Measurements from ENCODE around the gene ZNF784.
A peak's percentile ranks its signal among the peaks of the same experiment; 100 is the strongest.

ZNF784 gene

DNA sequence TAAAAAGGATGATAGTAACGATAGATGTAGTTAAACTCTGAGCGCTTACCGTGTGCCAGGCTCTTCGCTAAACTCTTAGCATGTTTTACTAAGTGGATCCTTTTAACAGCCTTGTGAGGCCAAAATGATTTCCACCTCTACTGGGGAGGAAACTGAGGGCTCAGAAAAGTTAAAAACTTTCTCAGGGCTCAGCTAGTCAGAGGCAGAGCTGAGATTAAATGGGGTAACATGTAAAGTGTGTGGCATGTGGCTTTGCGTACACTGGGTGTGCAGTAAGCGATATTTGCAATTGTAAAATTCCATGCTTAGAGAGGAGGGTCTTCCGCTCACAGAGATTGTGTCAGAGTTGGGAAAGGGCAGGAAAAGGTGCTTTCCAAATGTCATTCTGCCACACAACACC lies 32.2 kb upstream of the ZNF784 start:
- no peak for DNase-seq

GRCh38 chr19:55655648-55656040 lies 31.3 kb upstream of the ZNF784 start:
- DNase-seq, result no peak

DNA sequence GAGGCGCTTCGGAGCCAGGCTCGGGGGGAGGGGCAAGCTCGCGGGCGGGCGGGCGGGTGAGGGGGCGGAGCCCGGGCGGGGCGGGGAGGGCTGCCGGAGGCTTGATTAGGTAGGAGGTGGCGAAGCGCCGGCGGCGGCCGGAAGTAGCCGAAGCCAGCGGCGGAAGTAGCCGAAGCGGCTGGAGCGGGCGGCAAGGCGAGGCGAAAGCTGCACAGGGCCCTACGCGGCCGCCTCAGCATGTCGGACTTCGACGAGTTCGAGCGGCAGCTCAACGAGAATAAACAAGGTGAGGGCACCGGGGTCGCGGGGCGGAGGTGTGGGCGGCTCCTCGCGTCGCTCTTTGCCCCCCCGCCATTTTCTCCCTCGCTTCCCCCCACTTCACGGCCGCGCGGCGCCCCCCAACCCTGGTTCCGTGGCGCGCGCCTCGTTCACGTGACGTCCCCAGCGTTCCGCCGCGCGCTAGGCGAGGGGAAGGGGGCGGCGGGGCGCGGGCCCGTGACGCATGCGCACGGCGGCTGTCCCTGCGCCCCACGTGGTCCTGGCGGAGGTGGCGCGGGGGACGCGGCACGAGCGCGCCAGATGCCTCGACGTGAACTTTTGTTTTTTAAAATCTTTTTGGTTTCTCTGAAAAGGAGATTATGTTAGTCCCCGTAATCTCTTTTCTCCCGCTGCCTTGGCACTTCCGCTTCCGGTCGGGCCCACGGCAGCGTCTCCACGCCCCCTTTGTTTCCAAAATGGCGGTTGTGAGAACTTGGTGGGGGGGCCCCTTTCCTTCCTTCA lies 30.7 kb upstream of the ZNF784 start, which contains the start of gene U2AF2:
U2AF2 (plus strand) TSS at position 168 of the 780 bp plus-strand sequence; CDS start at position 238, 70 bp downstream.
- peak; percentile 82 to 97 (median 90) for DNase-seq

DNA sequence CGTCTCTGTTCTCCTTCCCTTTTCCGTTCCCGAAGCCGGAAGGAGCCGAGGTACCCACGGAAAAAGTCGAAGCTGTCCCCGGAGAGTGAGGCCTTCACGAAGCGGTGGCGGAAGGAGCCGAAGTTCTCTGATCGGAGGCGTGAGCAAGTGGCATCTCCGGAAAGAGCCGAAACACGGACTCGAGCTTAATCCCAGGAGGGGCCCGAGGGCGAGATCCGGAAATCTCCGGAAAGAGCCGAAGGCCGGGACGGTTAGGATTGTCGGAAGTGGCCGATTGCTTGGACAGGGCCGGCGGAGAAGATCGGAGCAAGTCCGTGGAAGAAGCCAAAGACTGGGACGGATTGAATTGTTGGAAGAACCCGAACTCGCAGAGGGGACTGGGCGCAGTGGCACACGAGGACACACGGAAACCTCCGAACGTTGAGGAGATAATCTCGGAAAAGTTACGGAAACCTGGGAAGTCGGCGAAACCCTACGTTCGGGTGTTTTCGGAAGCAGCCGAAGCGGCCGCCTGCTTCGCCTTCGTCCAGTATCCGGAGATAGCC lies 30.0 kb upstream of the ZNF784 start:
- DNase-seq, result peak; percentile 98 to 100 (median 100)

DNA sequence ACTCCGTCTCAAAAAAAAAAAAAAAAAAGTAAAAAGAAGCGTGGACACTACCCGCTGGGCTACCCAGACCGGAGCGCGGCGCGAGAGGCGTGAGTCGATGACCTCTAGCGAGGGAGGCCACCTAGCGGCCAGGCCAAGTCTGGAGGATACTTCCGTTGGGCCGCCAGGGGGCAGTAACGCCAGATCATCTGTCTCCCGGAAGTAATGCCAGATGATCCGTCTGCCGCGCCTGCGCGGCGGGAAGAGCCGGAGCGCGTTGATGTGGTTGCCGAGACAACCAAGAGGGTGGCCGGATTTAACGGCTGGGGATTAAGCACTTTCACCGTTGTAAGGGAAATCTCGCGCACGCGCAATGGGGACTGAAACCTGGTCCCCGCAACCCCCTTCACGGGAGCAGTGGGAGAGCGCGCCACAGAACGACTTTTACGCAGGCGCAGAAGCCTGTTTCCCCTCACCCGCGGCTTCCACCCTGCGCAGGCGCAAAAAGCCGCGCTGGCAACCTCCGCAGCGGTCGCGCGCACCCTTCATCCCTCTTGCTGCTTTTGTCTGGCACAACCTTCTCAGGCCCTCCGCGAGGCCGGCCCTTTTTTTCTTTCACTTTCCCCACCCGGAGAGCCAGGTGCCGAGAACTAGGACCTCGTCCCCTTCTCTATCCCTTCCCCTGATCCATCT lies 29.4 kb upstream of the ZNF784 start:
- DNase-seq, result peak; percentile 99 to 100 (median 100)

DNA sequence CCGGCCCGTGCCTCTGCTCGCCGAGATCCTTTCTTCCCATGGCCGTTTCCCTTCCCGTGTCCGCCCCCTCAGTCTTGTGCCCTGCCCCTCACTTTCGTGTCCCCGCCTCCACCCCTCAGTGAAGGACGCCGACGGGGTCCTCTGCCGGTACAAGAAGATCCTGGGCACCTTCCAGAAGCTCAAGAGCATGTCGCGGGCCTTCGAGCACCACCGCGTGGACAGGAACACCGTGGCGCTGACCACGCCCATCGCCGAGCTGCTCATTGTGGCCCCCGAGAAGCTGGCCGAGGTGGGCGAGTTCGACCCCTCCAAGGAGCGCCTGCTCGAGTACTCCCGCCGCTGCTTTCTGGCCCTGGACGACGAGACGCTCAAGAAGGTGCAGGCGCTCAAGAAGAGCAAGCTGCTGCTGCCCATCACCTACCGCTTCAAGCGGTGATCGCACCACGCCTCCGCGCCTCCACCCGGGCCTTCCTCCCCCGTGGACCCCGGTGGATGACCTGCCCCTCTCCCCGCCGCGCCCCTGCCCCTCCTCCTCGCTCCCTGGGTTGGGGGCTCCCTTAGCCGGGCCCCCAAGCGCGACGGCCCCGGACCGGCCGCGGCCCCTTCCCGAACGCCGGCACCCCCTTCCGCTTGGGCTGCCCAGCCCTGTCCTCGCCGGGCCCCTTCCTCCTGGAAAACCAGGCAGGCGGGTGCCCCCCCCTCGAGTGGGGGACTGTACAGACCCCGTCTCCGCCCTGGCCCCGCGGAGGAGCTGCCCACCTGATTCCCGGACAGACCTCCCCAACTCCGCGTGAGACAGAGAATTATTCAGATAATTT lies 28.2 kb upstream of the ZNF784 start:
- no peak for DNase-seq

GRCh38 chr19:55651236-55651635 lies 26.9 kb upstream of the ZNF784 start:
- no peak for DNase-seq

- DNase-seq, result no peak
These were observed 26.4 kb upstream of the ZNF784 start for GRCh38 chr19:55650602-55651230.

DNA sequence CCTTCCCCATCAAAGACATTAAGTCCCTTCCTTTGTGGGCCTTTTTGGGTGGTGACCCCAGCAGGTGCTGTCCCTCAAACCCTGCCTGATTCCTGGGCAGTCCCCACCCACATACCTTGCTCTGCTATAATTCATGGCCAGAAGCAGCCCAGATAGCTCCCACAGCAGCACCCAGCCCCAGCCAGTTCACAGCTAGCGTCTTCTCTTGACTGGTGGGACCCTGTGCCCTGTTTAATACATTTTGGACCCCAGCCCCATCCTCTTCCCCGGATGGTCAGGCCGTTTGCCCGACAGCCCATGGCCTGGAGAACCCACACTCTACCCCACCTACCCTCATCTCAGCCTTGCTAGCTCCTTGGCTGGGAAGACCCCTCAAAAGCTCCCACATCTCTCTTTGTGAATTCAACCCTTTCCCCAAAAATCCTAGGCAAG lies 25.8 kb upstream of the ZNF784 start:
- DNase-seq, result no peak

DNA sequence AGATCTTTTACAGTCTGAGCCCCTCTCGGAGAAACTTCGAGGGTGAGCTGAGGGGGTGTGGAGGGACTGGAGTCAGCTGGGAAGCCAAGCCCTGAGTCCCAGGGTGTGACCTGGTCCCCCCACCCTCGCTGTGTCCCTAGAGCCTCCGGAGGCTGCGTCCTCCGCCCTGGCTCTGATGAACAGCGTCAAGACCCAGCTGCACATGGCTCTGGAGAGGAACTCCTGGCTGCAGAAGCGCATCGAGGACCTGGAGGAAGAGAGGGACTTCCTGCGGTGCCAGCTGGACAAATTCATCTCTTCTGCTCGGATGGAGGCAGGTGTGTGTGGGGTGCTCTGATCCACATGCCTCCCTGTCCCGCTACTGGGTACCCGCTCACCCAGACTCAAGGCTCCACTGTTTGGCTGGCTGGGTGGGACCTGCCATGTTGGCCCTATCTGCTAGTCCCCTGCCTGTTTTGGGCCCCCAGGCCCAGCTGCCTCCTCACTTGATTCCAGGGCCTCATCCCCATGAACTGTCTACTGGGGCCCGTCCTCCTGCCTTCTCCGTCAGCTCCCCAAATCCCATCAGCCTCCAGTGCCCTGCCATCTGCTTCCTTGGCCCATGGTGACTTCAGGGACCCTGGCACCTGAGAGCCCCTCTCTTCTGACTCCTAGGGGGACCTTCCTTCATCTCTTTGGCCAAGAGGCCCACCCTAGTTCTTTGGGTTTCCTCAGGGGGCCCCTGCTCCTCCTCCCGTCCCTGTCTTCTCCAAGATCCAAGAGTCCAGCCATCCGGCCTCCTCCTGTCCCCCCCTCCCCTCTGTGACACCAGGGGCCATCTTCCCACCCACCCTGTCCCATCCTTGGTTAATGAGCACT lies 25.1 kb upstream of the ZNF784 start:
- no peak for DNase-seq

- DNase-seq, result no peak
These were observed 24.4 kb upstream of the ZNF784 start for GRCh38 chr19:55648585-55649267.

- peak; percentile 27 to 72 (median 57) for DNase-seq
These were observed 23.6 kb upstream of the ZNF784 start, which contains the start of gene CCDC106 for GRCh38 chr19:55647732-55648584. TSS of gene CCDC106 (plus strand) at chr19:55648212. CDS start at chr19:55649047, 835 bp downstream.

DNA sequence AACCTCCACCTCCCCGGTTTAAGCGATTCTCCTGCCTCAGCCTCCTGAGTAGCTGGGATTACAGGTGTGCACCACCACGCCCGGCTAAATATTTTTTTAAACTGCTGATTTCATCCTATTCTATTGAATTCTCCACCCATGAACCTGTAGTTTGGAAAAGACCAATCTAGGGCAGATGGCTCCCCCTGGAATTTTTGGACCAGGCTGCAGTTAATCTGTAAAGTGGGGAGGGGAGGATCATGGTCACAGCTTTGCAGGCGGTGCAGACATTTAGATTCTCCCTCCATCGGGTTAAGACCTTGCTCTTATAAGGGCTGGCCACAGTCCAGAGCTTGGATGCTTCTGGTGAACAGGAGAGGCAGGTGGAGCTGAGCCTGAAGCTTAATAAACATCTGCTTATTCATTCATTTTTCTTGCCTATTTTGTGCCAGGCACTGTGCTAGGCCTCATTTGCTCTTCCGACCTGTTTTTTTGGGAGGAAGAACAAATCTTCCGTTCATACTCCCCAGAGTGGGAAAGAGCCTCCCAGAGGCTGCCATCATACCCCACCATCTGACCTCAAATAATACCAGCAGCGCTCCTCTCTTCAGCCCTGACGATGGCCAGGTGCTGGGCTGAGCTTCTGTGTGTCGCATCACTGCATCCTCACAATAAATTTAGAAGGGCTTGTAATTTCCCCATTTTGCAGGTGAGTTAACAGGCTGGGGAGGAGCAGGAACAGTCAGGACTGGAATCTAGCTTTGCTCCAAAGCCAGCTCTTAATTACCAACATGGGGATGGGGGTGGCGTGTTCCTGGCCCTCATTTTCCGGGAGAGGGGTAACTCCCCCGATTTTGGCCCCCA lies 22.7 kb upstream of the ZNF784 start:
- DNase-seq, result no peak

GRCh38 chr19:55645512-55645881 lies 21.1 kb upstream of the ZNF784 start:
- no peak for DNase-seq

- no peak for DNase-seq
These were observed 20.6 kb upstream of the ZNF784 start for GRCh38 chr19:55644842-55645511.

- no peak for DNase-seq
These were observed 19.9 kb upstream of the ZNF784 start for GRCh38 chr19:55644191-55644833.

- no peak for DNase-seq
These were observed 19.5 kb upstream of the ZNF784 start for GRCh38 chr19:55643887-55644176.

Data from stimulated activated naive CD4-positive, alpha-beta T cell (primary cell).